Mammary epithelial cell (primary cell): ENCODE data around the gene ZNF79.

Experiments
- EZH2 ChIP-seq: IDR thresholded peaks from 2 replicates; pipeline ENCODE4 v1.6.1; 2012; ENCODE audit warnings: low read length, inconsistent platforms, borderline replicate concordance
- TF ChIP-seq, protein P1 (sequence below), 2 donors: IDR thresholded peaks in 1 of 2; conservative IDR thresholded peaks in 1 of 2; 2 replicates each; pipeline ENCODE4 v1.5.1; 2011 to 2012; ENCODE audit warnings: inconsistent platforms in 2 of 2, low read length in 2 of 2, mild to moderate bottlenecking in 2 of 2, control low read depth in 1 of 2, low read depth in 1 of 2; ENCODE audit not compliant: insufficient read depth in 1 of 2; ENCODE audit errors: extremely low read depth in 1 of 2

GRCh38 chr9:127444921-127445850 lies 21.0 kb downstream of the ZNF79 start:
- TF ChIP-seq, protein P1, sequence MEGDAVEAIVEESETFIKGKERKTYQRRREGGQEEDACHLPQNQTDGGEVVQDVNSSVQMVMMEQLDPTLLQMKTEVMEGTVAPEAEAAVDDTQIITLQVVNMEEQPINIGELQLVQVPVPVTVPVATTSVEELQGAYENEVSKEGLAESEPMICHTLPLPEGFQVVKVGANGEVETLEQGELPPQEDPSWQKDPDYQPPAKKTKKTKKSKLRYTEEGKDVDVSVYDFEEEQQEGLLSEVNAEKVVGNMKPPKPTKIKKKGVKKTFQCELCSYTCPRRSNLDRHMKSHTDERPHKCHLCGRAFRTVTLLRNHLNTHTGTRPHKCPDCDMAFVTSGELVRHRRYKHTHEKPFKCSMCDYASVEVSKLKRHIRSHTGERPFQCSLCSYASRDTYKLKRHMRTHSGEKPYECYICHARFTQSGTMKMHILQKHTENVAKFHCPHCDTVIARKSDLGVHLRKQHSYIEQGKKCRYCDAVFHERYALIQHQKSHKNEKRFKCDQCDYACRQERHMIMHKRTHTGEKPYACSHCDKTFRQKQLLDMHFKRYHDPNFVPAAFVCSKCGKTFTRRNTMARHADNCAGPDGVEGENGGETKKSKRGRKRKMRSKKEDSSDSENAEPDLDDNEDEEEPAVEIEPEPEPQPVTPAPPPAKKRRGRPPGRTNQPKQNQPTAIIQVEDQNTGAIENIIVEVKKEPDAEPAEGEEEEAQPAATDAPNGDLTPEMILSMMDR (conservative IDR thresholded peaks at IDR 0.05 in 1 of 2, IDR thresholded peaks at IDR 0.05 in 1 of 2; ENCODE audit: extremely low read depth in 1 of 2, insufficient read depth in 1 of 2, low read depth in 1 of 2, low read length in 2 of 2) = no peak
- no peak for TF ChIP-seq EZH2
